A549 (cell line): ENCODE data around the gene VIPR2. TPM values are rescaled to one million over a fixed set of nuclear protein-coding genes. Genes with fewer than 3 reads are reported as not detected.
"Not testable (repeated sequence)": the region's sequence is repeated elsewhere in the genome, so short reads cannot be mapped to it uniquely, and the experiment has no call there.

Experiments
- ATAC-seq, 2 experiments: fragments of 200-7000 bp in 1 of 2; fragments of >200 bp in 1 of 2; cut with Nextera tagmentation in 1 of 2; cut with Tn5 transposase in 1 of 2; 3 replicates each; pipeline versions ENCODE4 v1.8.0 to v1.9.1; 2018 to 2020; ENCODE audit warnings: mild to moderate bottlenecking in 1 of 2, moderate library complexity in 1 of 2
- CTCF ChIA-PET: fragments of 300-600 bp; sonication (Branson Sonifier 250); formaldehyde crosslinking; extraction: SDS; loops from one replicate; lab custom pipeline; 2021; ENCODE audit warnings: antibody characterized with exemption, inconsistent platforms; lab: Yijun Ruan, JAX
- POLR2A ChIA-PET: fragments of 350-600 bp; formaldehyde crosslinking; extraction: SDS; loops from one replicate; lab custom pipeline; 2021; ENCODE audit warnings: antibody characterized with exemption, inconsistent platforms; lab: Yijun Ruan, JAX
- DNase-seq, 2 experiments: peaks; one replicate each; pipeline versions ENCODE4 v3.0.0 to v3.0.0-alpha.2; 2011 to 2016; ENCODE audit warnings: low read depth in 1 of 2, low spot score in 1 of 2
- FAIRE-seq: peaks from 2 replicates; lab custom pipeline; 2011; peaks lifted over from hg19 to GRCh38; lab: Jason Lieb, UNC
- H3K27ac ChIP-seq, 2 experiments: fragments of >200 bp; sonication (Bioruptor Twin); formaldehyde crosslinking; 3 replicates each; pipeline ENCODE4 v1.5.1; 2016 to 2017
- H3K4me1 ChIP-seq: fragments of >200 bp; sonication (Bioruptor Twin); formaldehyde crosslinking; 3 replicates; pipeline ENCODE4 v1.6.1; 2016
- H3K4me2 ChIP-seq: fragments of >200 bp; sonication (Bioruptor Twin); formaldehyde crosslinking; 3 replicates; pipeline ENCODE4 v1.6.1; 2016
- H3K4me3 ChIP-seq: fragments of >200 bp; sonication (Bioruptor Twin); formaldehyde crosslinking; 3 replicates; pipeline ENCODE4 v1.5.1; 2016
- H3K9me3 ChIP-seq: fragments of >200 bp; sonication (Bioruptor Twin); formaldehyde crosslinking; 3 replicates; pipeline ENCODE4 v1.6.1; 2016
- CHD2 ChIP-seq: fragments of 150-350 bp; IDR thresholded peaks from 2 replicates; pipeline ENCODE4 v1.6.1; 2014; ENCODE audit warnings: low read length; ENCODE audit not compliant: partially characterized antibody
- EP300 ChIP-seq, 2 experiments: fragments of >200 bp; sonication (Bioruptor Twin); formaldehyde crosslinking; IDR thresholded peaks; 2 replicates in 1 of 2; 3 replicates in 1 of 2; pipeline ENCODE4 v1.6.1; 2016 to 2017
- GATA3 ChIP-seq: IDR thresholded peaks from 2 replicates; pipeline ENCODE4 v1.6.1; 2012; ENCODE audit warnings: borderline replicate concordance
- HOXB5 ChIP-seq: fragments of 250-450 bp; sonication (Bioruptor Pico); IDR thresholded peaks from 2 replicates; pipeline ENCODE4 v1.5.0; 2020; ENCODE audit warnings: mild to moderate bottlenecking, moderate library complexity
- JUNB ChIP-seq: fragments of >200 bp; sonication (Bioruptor Twin); formaldehyde crosslinking; IDR thresholded peaks from 2 replicates; pipeline ENCODE4 v1.6.1; 2016
- RARB ChIP-seq: fragments of 250-450 bp; sonication (Bioruptor Pico); IDR thresholded peaks from 2 replicates; pipeline ENCODE4 v1.8.0; 2021; ENCODE audit warnings: mild to moderate bottlenecking, moderate library complexity
- RNF2 ChIP-seq: fragments of 200-600 bp; sonication (generic); IDR thresholded peaks from 2 replicates; pipeline ENCODE4 v1.6.1; 2016; ENCODE audit warnings: low read depth, mild to moderate bottlenecking, antibody characterized with exemption, moderate library complexity, borderline replicate concordance
- SREBF2 ChIP-seq: fragments of 450-650 bp; IDR thresholded peaks from 2 replicates; pipeline ENCODE4 v1.6.1; 2014; ENCODE audit warnings: mild to moderate bottlenecking, moderate library complexity
- ZC3H11A ChIP-seq: fragments of 450-650 bp; IDR thresholded peaks from 2 replicates; pipeline ENCODE4 v1.6.1; 2014; ENCODE audit warnings: antibody characterized with exemption, mild to moderate bottlenecking
- WGBS: methylation state at CpG from one replicate; pipeline ENCODE4 v1.1.6; 2017; ENCODE audit errors: missing lambda C conversion rate; 5-methylcytosine and 5-hydroxymethylcytosine counted together
- polyA plus RNA-seq, 4 experiments: library from polyadenylated mRNA; depleted of rRNA in 3 of 4; stranded (reverse); fragments of >200 nt; fragmentation: RNase III in 1 of 4; extraction: RNeasy Plus Mini Kit Qiagen cat#74134 plus additional on column Dnase treatment in 1 of 4; gene quantifications; 2 replicates in 3 of 4; 3 replicates in 1 of 4; pipeline ENCODE4 v1.2.3, GENCODE V29; 2011 to 2017
- TF ChIP-seq, protein P1 (sequence below): IDR thresholded peaks from 2 replicates; pipeline ENCODE4 v1.6.1; 2012
- TF ChIP-seq, protein P2 (sequence below): fragments of 450-650 bp; IDR thresholded peaks from 2 replicates; pipeline ENCODE4 v1.6.1; 2014; ENCODE audit warnings: antibody characterized with exemption
- TF ChIP-seq, protein P3 (sequence below): fragments of 150-350 bp; IDR thresholded peaks from 2 replicates; pipeline ENCODE4 v1.6.1; 2014; ENCODE audit warnings: low read depth, mild to moderate bottlenecking, low read length
- TF ChIP-seq, protein P4 (sequence below): fragments of 250-450 bp; sonication (Bioruptor Pico); IDR thresholded peaks from 2 replicates; pipeline ENCODE4 v1.5.0; 2020; ENCODE audit warnings: low read depth, mild to moderate bottlenecking, moderate library complexity
- TF ChIP-seq, protein P5 (sequence below): fragments of 250-450 bp; sonication (Bioruptor Pico); IDR thresholded peaks from 2 replicates; pipeline ENCODE4 v1.5.0; 2021; ENCODE audit warnings: mild to moderate bottlenecking, moderate library complexity, borderline replicate concordance

The VIPR2 gene
- polyA plus RNA-seq, 2 of the 4 experiments (the other 2 are of a cell fraction) = not detected

DNA sequence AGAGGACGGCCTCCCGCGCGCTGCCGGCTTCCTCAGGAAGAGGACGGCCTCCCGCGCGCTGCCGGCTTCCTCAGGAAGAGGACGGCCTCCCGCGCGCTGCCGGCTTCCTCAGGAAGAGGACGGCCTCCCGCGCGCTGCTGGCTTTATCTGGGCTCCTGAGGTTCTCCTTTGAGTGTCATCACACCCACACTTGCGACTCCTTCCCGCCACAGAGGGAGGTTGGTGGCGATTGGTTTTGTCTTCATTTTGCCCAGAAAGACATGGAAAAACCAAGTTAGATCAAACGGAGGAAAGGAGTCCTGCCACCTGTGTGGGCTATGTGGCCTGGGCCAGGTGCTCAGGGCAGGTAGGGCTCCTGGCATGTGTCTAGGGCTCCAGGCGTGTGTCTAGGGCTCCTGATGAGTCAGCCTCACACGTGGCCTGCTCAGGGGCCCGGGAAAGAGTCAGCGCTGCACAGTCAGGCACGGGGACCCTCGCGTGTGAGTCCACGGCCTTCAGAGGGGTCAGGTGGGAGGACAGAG is 138.0 kb downstream of the VIPR2 start (continued):
- TF ChIP-seq RNF2 = no peak

DNA sequence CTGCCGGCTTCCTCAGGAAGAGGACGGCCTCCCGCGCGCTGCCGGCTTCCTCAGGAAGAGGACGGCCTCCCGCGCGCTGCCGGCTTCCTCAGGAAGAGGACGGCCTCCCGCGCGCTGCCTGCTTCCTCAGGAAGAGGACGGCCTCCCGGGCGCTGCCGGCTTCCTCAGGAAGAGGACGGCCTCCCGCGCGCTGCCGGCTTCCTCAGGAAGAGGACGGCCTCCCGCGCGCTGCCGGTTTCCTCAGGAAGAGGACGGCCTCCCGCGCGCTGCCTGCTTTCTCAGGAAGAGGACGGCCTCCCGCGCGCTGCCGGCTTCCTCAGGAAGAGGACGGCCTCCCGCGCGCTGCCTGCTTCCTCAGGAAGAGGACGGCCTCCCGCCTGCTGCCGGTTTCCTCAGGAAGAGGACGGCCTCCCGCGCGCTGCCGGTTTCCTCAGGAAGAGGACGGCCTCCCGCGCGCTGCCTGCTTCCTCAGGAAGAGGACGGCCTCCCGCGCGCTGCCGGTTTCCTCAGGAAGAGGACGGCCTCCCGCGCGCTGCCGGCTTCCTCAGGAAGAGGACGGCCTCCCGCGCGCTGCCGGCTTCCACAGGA is 138.6 kb downstream of the VIPR2 start:
- H3K4me3 ChIP-seq, POLR2A ChIA-PET, ATAC-seq, H3K9me3 ChIP-seq, CTCF ChIA-PET, DNase-seq, H3K4me2 ChIP-seq, H3K27ac ChIP-seq, FAIRE-seq, H3K4me1 ChIP-seq: not testable (repeated sequence)
- no CpG with 5 or more reads among the region's 69 CpGs for WGBS

DNA sequence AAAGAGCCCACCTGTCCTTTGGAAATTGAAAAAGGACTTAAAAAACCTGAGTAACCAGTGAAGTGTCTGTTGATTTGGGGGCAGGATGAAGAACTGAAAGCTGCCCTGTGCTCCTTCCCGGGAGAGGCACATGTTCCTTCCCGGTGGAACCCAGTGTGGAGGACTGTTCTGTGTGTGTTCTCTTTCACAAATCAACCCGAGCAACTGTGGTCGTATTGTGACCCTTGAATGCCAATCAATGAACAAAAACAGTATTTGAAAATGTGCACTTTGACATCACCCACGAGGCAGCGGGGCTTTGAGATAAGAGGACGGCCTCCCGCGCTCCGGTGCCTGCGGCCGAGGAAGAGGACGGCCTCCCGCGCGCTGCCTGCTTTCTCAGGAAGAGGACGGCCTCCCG is 139.0 kb downstream of the VIPR2 start:
- TF ChIP-seq ZC3H11A (no peak), JUNB (no peak), RARB (CRISPR knock-in tag) (no peak), SREBF2 (no peak)
- DNase-seq = no peak
- no peak for FAIRE-seq
- 83% methylated on average over 15 of the region's 18 CpGs for WGBS
- no peaks in the 10 kb centered on the region; the same call in 2 of the 3 replicates for H3K9me3 ChIP-seq
- ChIA-PET CTCF (no interaction called here), POLR2A (no interaction called here)
- H3K4me3 ChIP-seq = no peak overlapping the region
- H3K27ac ChIP-seq = no peak overlapping the region
- H3K4me2 ChIP-seq = no peak overlapping the region
- no peak for ATAC-seq
- H3K4me1 ChIP-seq = no peaks in the 10 kb centered on the region

DNA sequence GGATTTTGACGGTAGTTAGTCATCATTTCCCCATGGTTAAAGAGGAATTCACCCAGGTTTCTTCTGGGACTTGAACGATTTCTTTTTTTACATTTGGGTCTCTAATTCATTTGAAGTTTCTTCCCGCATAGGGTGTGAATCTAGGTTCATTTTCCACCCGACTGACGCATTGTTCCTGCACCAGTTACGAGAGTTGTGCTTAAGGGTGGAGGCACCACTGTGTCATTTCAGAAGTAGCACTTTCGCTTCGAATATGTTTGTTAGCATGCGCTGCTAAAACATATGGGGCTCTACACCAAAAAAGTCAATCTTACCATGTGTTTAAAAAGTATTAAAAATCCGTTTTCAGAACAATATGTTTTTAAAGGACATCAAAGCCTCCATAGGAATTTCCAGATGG is 140.3 kb downstream of the VIPR2 start:
- POLR2A ChIA-PET = no interaction called here

More for the DNA sequence above, 140.3 kb downstream of the VIPR2 start:
- Histone ChIP-seq H3K9me3 (no peaks in the 10 kb centered on the region; the same call in 2 of the 3 replicates), H3K4me3 (no peak overlapping the region), H3K27ac (no peak overlapping the region), H3K4me2 (no peak overlapping the region), H3K4me1 (no peaks in the 10 kb centered on the region)
- TF ChIP-seq, protein P1, sequence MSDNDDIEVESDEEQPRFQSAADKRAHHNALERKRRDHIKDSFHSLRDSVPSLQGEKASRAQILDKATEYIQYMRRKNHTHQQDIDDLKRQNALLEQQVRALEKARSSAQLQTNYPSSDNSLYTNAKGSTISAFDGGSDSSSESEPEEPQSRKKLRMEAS = no peak
- TF ChIP-seq EP300 (IDR thresholded peaks at IDR 0.05) (no peak), RARB (CRISPR knock-in tag) (no peak), GATA3 (no peak), HOXB5 (CRISPR knock-in tag) (no peak), CHD2 (no peak)
- TF ChIP-seq, protein P2, sequence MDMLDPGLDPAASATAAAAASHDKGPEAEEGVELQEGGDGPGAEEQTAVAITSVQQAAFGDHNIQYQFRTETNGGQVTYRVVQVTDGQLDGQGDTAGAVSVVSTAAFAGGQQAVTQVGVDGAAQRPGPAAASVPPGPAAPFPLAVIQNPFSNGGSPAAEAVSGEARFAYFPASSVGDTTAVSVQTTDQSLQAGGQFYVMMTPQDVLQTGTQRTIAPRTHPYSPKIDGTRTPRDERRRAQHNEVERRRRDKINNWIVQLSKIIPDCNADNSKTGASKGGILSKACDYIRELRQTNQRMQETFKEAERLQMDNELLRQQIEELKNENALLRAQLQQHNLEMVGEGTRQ = no peak
- TF ChIP-seq, protein P3, sequence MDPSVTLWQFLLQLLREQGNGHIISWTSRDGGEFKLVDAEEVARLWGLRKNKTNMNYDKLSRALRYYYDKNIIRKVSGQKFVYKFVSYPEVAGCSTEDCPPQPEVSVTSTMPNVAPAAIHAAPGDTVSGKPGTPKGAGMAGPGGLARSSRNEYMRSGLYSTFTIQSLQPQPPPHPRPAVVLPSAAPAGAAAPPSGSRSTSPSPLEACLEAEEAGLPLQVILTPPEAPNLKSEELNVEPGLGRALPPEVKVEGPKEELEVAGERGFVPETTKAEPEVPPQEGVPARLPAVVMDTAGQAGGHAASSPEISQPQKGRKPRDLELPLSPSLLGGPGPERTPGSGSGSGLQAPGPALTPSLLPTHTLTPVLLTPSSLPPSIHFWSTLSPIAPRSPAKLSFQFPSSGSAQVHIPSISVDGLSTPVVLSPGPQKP = no peak
- TF ChIP-seq, protein P4, sequence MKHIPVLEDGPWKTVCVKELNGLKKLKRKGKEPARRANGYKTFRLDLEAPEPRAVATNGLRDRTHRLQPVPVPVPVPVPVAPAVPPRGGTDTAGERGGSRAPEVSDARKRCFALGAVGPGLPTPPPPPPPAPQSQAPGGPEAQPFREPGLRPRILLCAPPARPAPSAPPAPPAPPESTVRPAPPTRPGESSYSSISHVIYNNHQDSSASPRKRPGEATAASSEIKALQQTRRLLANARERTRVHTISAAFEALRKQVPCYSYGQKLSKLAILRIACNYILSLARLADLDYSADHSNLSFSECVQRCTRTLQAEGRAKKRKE (CRISPR knock-in tag) = no peak
- TF ChIP-seq, protein P5, sequence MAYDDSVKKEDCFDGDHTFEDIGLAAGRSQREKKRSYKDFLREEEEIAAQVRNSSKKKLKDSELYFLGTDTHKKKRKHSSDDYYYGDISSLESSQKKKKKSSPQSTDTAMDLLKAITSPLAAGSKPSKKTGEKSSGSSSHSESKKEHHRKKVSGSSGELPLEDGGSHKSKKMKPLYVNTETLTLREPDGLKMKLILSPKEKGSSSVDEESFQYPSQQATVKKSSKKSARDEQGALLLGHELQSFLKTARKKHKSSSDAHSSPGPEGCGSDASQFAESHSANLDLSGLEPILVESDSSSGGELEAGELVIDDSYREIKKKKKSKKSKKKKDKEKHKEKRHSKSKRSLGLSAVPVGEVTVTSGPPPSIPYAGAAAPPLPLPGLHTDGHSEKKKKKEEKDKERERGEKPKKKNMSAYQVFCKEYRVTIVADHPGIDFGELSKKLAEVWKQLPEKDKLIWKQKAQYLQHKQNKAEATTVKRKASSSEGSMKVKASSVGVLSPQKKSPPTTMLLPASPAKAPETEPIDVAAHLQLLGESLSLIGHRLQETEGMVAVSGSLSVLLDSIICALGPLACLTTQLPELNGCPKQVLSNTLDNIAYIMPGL (CRISPR knock-in tag) = no peak
- ATAC-seq = no peak
- no peak for DNase-seq
- CTCF ChIA-PET = no interaction called here
- no peak for FAIRE-seq
- WGBS = 79% methylated on average over 10 of the region's 10 CpGs
